Sigmoid colon (tissue), 7 donors: ENCODE data around the gene TECPR2. TPM values are rescaled to one million over a fixed set of nuclear protein-coding genes. Genes with fewer than 3 reads are reported as not detected.
A peak's percentile ranks its signal among the peaks of the same experiment; 100 is the strongest.

ENCODE experiments used
- DNase-seq: peaks from one replicate; pipeline ENCODE4 v3.0.0-alpha.2; 2019
- H3K27ac ChIP-seq, 4 donors: fragments of 200-600 bp; sonication (generic); one replicate each; pipeline ENCODE4 v1.5.1; 2016 to 2019; ENCODE audit warnings: mild to moderate bottlenecking in 1 of 4
- H3K27me3 ChIP-seq, 3 donors: fragments of 200-600 bp; sonication (generic); one replicate each; pipeline ENCODE4 v1.5.1; 2019; ENCODE audit warnings: mild to moderate bottlenecking in 1 of 3
- H3K36me3 ChIP-seq, 4 donors: fragments of 200-600 bp; sonication (generic); one replicate each; pipeline ENCODE4 v1.5.1; 2016 to 2019
- H3K4me1 ChIP-seq, 4 donors: fragments of 200-600 bp; sonication (generic); one replicate each; pipeline ENCODE4 v1.5.1; 2017 to 2019
- H3K4me3 ChIP-seq, 4 donors: fragments of 200-600 bp; sonication (generic); one replicate each; pipeline ENCODE4 v1.5.1; 2017 to 2019; ENCODE audit warnings: mild to moderate bottlenecking in 2 of 4, moderate library complexity in 1 of 4
- H3K9me3 ChIP-seq, 4 donors: fragments of 200-600 bp in 3 of 4; sonication (generic) in 3 of 4; one replicate each; pipeline versions ENCODE4 v1.5.1 to v1.6.1; 2013 to 2019
- EP300 ChIP-seq, 4 donors: sonication (generic); formaldehyde crosslinking; IDR thresholded peaks; one replicate each; pipeline ENCODE4 v1.6.1; 2017; ENCODE audit warnings: antibody characterized with exemption in 4 of 4
- POLR2A ChIP-seq, 2 donors: fragments of 450-650 bp; IDR thresholded peaks; one replicate each; pipeline ENCODE4 v1.6.1; 2016; ENCODE audit warnings: antibody characterized with exemption in 2 of 2, mild to moderate bottlenecking in 2 of 2, moderate library complexity in 2 of 2
- POLR2AphosphoS5 ChIP-seq, 4 donors: sonication (generic); formaldehyde crosslinking; IDR thresholded peaks; one replicate each; pipeline ENCODE4 v1.6.1; 2017; ENCODE audit warnings: antibody characterized with exemption in 4 of 4
- WGBS, 2 donors: extraction: QIAGEN DNeasy Blood & Tissue Kit; methylation state at CpG; one replicate each; pipeline ENCODE4 v1.1.7; 2013; 5-methylcytosine and 5-hydroxymethylcytosine counted together
- intact Hi-C: fragments of 100-400 bp; cut with DNase I; formaldehyde crosslinking; loops from one replicate; pipeline ENCODE4 v1.15.1; 2023
- polyA plus RNA-seq, 3 donors: library from polyadenylated mRNA; stranded (reverse); fragments of 200-250 nt; gene quantifications; one replicate each; pipeline ENCODE4 v1.2.3, GENCODE V29; 2013
- total RNA-seq, 4 donors: library from RNA; depleted of rRNA; stranded (reverse); fragments of >200 nt; gene quantifications; one replicate each; pipeline ENCODE4 v1.1.0, GENCODE V29; 2016
- TF ChIP-seq, protein P1 (sequence below), 4 experiments: fragments of 450-650 bp in 3 of 4; fragments of 200-600 bp in 1 of 4; IDR thresholded peaks; one replicate each; pipeline ENCODE4 v1.5.1; 2016 to 2019; ENCODE audit warnings: antibody characterized with exemption in 4 of 4, mild to moderate bottlenecking in 3 of 4, moderate library complexity in 2 of 4
- donor health status: healthy with polysubstance abuse.
- donor health status: Bipolar disorder and iron deficiency.
- donor health status: healthy.

TECPR2 gene
- total and polyA plus RNA-seq, 7 donors, result 2.1 to 51.0 (median 15.3) TPM

DNA sequence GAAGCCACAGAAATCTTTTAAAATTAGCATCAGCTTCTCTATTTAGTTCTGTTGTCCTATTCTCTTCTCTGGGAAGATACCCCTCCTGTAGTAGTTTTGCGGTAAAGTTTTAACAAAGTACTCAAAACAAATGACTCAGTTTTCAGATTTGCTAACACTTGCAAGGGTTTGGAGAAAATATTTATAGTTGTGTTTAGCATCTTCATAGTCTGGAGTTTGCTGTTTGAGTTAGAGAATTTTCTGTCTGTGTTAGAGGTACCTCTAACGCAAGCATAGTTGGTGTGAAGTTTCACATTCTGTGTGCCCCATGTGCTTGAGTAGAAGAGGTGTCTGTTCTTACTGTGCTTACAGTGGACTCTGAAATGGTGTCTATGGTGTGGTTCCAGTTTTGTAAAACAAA is 110.8 kb downstream of the TECPR2 start:
- peaks cover 0 to 23% (median 8%) of the 10 kb centered on the region in 4 donors for H3K4me1 ChIP-seq
- peak overlapping the region in 1 of 4 donors; percentile 63 for H3K27ac ChIP-seq
- 92 to 93% methylated on average over 2 of the region's 2 CpGs for WGBS, 2 donors
- no peaks in the 10 kb centered on the region for H3K36me3 ChIP-seq
- TF ChIP-seq, protein P1, sequence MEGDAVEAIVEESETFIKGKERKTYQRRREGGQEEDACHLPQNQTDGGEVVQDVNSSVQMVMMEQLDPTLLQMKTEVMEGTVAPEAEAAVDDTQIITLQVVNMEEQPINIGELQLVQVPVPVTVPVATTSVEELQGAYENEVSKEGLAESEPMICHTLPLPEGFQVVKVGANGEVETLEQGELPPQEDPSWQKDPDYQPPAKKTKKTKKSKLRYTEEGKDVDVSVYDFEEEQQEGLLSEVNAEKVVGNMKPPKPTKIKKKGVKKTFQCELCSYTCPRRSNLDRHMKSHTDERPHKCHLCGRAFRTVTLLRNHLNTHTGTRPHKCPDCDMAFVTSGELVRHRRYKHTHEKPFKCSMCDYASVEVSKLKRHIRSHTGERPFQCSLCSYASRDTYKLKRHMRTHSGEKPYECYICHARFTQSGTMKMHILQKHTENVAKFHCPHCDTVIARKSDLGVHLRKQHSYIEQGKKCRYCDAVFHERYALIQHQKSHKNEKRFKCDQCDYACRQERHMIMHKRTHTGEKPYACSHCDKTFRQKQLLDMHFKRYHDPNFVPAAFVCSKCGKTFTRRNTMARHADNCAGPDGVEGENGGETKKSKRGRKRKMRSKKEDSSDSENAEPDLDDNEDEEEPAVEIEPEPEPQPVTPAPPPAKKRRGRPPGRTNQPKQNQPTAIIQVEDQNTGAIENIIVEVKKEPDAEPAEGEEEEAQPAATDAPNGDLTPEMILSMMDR (IDR thresholded peaks at IDR 0.05), result no peak
- TF ChIP-seq POLR2A (IDR thresholded peaks at IDR 0.05), result no peak
- no peak for TF ChIP-seq POLR2AphosphoS5 (IDR thresholded peaks at IDR 0.05)
- no peak for TF ChIP-seq EP300 (IDR thresholded peaks at IDR 0.05)
- H3K27me3 ChIP-seq, result no peaks in the 10 kb centered on the region
- no peak for DNase-seq
- intact Hi-C loops, result no loop called here
- no peak overlapping the region for H3K4me3 ChIP-seq
- no peaks in the 10 kb centered on the region for H3K9me3 ChIP-seq

DNA sequence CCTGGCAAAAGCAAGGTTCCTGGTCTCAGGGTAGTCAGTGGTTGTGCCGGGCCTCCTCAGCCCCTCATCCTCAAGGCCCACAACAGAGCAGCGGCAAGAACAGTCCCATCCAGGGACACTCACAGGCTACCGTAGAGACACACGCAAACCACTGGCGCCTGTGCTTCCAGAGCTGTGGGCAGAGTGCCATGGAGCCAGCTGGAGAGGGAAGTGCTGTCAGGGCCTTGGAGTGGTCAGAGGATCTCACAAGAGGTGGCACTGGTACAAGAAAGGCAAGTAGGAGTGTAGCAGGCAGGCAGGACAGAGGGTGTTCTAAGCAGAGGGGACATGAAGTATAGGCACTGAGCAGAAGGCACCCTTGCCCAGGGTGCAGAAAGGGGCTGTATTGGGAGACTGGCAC is 112.2 kb downstream of the TECPR2 start:
- H3K27ac ChIP-seq, result peak overlapping the region in 1 of 4 donors; percentile 52
- TF ChIP-seq POLR2A (IDR thresholded peaks at IDR 0.05), result no peak
- TF ChIP-seq POLR2AphosphoS5 (IDR thresholded peaks at IDR 0.05), result peak in 2 of 4 donors; percentile 9 to 20
- no peak for TF ChIP-seq EP300 (IDR thresholded peaks at IDR 0.05)
- intact Hi-C loops, result no loop called here
- no peaks in the 10 kb centered on the region for H3K9me3 ChIP-seq
- peak; percentile 84 for DNase-seq
- H3K4me3 ChIP-seq, result no peak overlapping the region
- no peaks in the 10 kb centered on the region for H3K27me3 ChIP-seq
- WGBS, 2 donors, result 67 to 84% methylated on average over 5 of the region's 5 CpGs
- H3K36me3 ChIP-seq, result no peaks in the 10 kb centered on the region
- peaks cover 0 to 24% (median 14%) of the 10 kb centered on the region in 4 donors for H3K4me1 ChIP-seq

DNA sequence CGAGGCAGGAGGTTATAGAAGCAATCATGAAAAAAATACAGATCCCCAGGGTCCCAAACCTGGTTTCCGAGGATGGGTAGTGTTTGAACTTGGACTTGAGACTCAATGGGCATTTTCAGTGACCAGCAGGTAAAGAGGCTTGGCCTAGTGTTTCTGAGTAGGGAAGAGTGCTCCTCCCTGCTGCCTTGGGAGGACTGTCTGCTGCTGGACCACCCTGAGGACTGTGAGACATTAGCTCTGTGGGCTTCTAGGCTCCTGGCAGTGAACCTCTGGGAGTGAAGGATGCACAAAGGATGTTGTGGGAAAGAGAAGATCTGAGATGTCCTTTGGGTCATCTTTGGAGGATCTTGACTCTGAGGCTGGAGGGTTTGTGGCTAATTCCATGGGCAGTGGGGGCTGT is 116.4 kb downstream of the TECPR2 start:
- H3K36me3 ChIP-seq, result peaks cover 0 to 4% (median 0%) of the 10 kb centered on the region in 4 donors
- intact Hi-C loops, result no loop called here
- no peak for TF ChIP-seq POLR2A (IDR thresholded peaks at IDR 0.05)
- peak; percentile 10 for DNase-seq
- no peak overlapping the region for H3K4me3 ChIP-seq
- H3K4me1 ChIP-seq, result peaks cover 0 to 17% (median 8%) of the 10 kb centered on the region in 4 donors
- no peaks in the 10 kb centered on the region for H3K27me3 ChIP-seq
- peak overlapping the region in 2 of 4 donors; percentile 43 to 52 for H3K27ac ChIP-seq
- H3K9me3 ChIP-seq, result no peaks in the 10 kb centered on the region
- 97 to 99% methylated on average over 2 of the region's 2 CpGs for WGBS, 2 donors

DNA sequence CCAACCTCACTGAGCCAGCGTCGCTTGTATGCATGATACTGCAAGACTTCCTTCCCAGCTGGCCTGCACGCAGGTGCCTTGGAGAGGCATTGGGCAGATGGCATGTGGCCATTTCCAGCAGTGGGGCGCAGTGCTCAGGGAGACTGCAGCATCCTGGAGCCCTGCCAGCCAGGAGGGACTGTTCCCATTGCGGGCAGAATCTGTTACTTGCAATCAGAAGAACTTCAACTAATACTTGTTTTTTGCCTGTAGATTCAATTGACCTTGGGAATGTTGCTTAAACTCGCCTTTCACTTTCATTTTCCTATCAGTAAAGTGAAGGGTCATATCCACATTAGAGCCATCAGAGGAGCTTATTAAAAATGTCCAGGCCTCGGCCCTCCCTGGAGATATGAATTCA is 117.0 kb downstream of the TECPR2 start:
- H3K36me3 ChIP-seq, result peaks cover 0 to 4% (median 0%) of the 10 kb centered on the region in 4 donors
- H3K4me1 ChIP-seq, result peaks cover 0 to 14% (median 8%) of the 10 kb centered on the region in 4 donors
- TF ChIP-seq EP300 (IDR thresholded peaks at IDR 0.05), result no peak
- TF ChIP-seq POLR2A (IDR thresholded peaks at IDR 0.05), result no peak
- H3K9me3 ChIP-seq, result no peaks in the 10 kb centered on the region
- DNase-seq, result peak; percentile 75
- intact Hi-C loops, result no loop called here
- 16 to 59% methylated on average over 7 of the region's 7 CpGs for WGBS, 2 donors
- no peaks in the 10 kb centered on the region for H3K27me3 ChIP-seq
- H3K4me3 ChIP-seq, result no peak overlapping the region
- H3K27ac ChIP-seq, result peak overlapping the region in 3 of 4 donors; percentile 16 to 52 (median 43)

DNA sequence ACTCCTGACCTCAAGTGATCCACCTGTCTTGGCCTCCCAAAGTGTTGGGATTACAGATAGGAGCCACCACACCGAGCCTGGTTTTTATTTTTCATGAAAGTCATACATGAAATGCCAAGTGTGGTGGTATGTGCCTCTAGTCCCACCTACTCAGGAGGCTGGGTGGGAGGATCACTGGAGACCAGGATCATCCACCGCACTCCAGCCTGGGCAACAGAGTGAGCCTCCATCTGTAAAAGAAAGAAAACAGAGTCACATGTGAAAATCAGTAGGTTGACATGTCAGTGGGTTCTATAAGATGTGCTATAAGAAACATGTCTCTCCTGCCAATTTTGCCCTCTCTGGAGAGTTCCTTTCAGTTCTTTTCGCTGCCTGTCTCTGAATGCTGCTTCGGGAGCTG is 118.6 kb downstream of the TECPR2 start:
- 94 to 97% methylated on average over 4 of the region's 4 CpGs for WGBS, 2 donors
- peaks cover 0 to 8% (median 6%) of the 10 kb centered on the region in 4 donors for H3K4me1 ChIP-seq
- DNase-seq, result peak; percentile 7
- intact Hi-C loops, result no loop called here
- H3K27ac ChIP-seq, result no peak overlapping the region
- H3K9me3 ChIP-seq, result no peaks in the 10 kb centered on the region
- H3K36me3 ChIP-seq, result peaks cover 0 to 4% (median 0%) of the 10 kb centered on the region in 4 donors
- H3K4me3 ChIP-seq, result no peak overlapping the region
- no peaks in the 10 kb centered on the region for H3K27me3 ChIP-seq
- TF ChIP-seq, protein P1 (IDR thresholded peaks at IDR 0.05), result no peak
- no peak for TF ChIP-seq POLR2AphosphoS5 (IDR thresholded peaks at IDR 0.05)
- no peak for TF ChIP-seq EP300 (IDR thresholded peaks at IDR 0.05)
- TF ChIP-seq POLR2A (IDR thresholded peaks at IDR 0.05), result no peak

DNA sequence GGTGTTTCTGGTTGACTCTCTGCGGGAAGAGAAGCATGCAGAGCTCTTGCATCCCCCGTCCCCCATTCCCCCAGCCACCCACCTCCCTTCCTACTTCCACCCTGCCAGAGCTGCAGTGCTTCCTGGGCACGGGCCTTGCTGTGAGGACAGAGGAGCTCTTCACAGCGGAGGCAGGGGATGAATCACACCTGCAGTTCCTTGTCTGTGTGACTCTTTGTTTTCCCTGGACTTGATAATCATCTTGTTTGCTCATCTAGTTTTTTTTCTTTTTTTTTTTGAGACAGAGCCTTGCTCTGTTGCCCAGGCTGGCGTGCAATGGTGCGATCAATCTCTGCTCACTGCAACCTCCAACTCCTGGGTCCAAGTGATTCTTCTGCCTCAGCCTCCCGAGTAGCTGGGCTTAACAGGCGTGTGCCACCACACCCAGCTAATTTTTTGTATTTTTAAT is 119.1 kb downstream of the TECPR2 start:
- H3K27ac ChIP-seq, result no peak overlapping the region
- WGBS, 2 donors, result 42 to 75% methylated on average over 8 of the region's 8 CpGs
- TF ChIP-seq EP300 (IDR thresholded peaks at IDR 0.05) (no peak), POLR2A (IDR thresholded peaks at IDR 0.05) (no peak), POLR2AphosphoS5 (IDR thresholded peaks at IDR 0.05) (no peak)
- TF ChIP-seq, protein P1 (IDR thresholded peaks at IDR 0.05), result no peak
- no peak overlapping the region for H3K4me3 ChIP-seq
- H3K4me1 ChIP-seq, result peaks cover 0 to 8% (median 6%) of the 10 kb centered on the region in 4 donors
- DNase-seq, result peak; percentile 46
- intact Hi-C loops, result no loop called here
- H3K9me3 ChIP-seq, result no peaks in the 10 kb centered on the region
- H3K27me3 ChIP-seq, result no peaks in the 10 kb centered on the region
- H3K36me3 ChIP-seq, result peaks cover 0 to 4% (median 0%) of the 10 kb centered on the region in 4 donors
